ENCODE data around the gene LSAMP. TPM values are rescaled to one million over a fixed set of nuclear protein-coding genes. Genes with fewer than 3 reads are reported as not detected.
A peak's percentile ranks its signal among the peaks of the same experiment; 100 is the strongest.

Gene LSAMP
- polyA plus RNA-seq, 1 of the 3 experiments (the other 2 are of a cell fraction): 6.6 TPM

DNA sequence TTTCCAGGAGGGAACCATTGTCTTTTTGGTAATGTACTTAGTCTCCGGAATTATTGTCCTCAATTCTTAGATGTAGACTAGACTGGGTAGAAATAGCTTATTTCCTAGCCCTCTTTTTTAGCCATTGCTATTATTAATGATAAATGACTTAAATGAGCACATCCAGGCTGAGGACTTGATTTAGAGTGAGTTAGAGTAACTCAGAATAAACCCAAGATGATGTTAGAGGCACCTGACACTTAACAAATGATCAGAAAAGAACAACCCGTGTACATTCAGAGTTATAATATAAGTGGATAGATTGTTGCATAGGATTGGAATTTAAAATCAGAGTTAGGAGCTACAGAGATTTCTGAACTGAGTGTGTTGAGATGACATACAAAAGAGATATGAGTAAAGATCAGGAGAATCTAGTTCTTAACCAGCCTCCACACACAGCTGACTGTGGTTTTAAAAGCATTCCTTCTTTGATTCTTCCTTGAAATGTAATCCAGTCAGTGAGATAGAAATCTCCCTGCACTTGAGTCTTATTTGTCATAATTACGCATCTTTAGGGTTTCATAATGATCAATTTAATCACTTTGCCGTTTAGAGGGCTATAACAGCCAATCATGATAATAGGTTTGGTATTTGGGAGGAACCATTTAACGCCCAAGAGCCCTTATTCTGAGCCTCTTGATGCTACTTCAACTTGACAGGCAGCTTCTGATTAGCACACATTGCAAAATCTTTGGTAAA, 455.4 kb downstream of the LSAMP start:
- H3K9me3 ChIP-seq: no peaks in the 10 kb centered on the region
- no peaks in the 10 kb centered on the region for H3K79me2 ChIP-seq (ENCODE audit: insufficient read depth)
- H3K4me2 ChIP-seq: peak overlapping the region; percentile 49; the same call in 1 of the 2 replicates
- no peak for DNase-seq
- no peak overlapping the region; the same call in 1 of the 2 replicates for H2AFZ ChIP-seq (ENCODE audit: low read depth)
- no peaks in the 10 kb centered on the region for H3K9me2 ChIP-seq
- no peak overlapping the region for H3K9ac ChIP-seq
- no peaks in the 10 kb centered on the region for H3K27me3 ChIP-seq (ENCODE audit: insufficient read depth)
- no peak overlapping the region; a peak in 1 of 4 replicates for H3K4me3 ChIP-seq (ENCODE audit: low read depth in 2 of 2, low read length in 1 of 2)
- peaks cover 14% of the 10 kb centered on the region for H3F3A ChIP-seq (replicated peaks; ENCODE audit: insufficient read depth)
- peak overlapping the region; percentile 73 to 75; a peak in 3 of 4 replicates for H3K27ac ChIP-seq (ENCODE audit: low read depth in 2 of 2, low read length in 1 of 2)
- ChIA-PET CTCF (no interaction called here), POLR2A (no interaction called here)
- no peaks in the 10 kb centered on the region for H3K36me3 ChIP-seq (replicated peaks in 1 of 2; ENCODE audit: control insufficient read depth in 1 of 2, insufficient read depth in 2 of 2, low read length in 1 of 2)
- no peaks in the 10 kb centered on the region for H4K20me1 ChIP-seq (ENCODE audit: insufficient read depth)
- WGBS (ENCODE audit: low lambda C conversion rate): 21% methylated on average over 5 of the region's 5 CpGs
- H3K4me1 ChIP-seq (ENCODE audit: control insufficient read depth in 1 of 2, insufficient read depth in 2 of 2, low read depth in 1 of 2, low read length in 1 of 2): peaks cover 0 to 17% of the 10 kb centered on the region in 2 experiments; a peak in 2 of 4 replicates
- TF ChIP-seq FOXJ3 (CRISPR knock-in tag; IDR thresholded peaks at IDR 0.05): no peak
- TF ChIP-seq NRF1 (IDR thresholded peaks at IDR 0.05; ENCODE audit: low read depth, low read length): no peak
- TF ChIP-seq RXRA (IDR thresholded peaks at IDR 0.05; ENCODE audit: borderline replicate concordance, low read depth): peak; percentile 61; the same call in 1 of the 2 replicates
- TF ChIP-seq, protein P1, sequence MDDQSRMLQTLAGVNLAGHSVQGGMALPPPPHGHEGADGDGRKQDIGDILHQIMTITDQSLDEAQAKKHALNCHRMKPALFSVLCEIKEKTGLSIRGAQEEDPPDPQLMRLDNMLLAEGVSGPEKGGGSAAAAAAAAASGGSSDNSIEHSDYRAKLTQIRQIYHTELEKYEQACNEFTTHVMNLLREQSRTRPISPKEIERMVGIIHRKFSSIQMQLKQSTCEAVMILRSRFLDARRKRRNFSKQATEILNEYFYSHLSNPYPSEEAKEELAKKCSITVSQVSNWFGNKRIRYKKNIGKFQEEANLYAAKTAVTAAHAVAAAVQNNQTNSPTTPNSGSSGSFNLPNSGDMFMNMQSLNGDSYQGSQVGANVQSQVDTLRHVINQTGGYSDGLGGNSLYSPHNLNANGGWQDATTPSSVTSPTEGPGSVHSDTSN (IDR thresholded peaks at IDR 0.05): peak; percentile 92
- TF ChIP-seq, protein P2, sequence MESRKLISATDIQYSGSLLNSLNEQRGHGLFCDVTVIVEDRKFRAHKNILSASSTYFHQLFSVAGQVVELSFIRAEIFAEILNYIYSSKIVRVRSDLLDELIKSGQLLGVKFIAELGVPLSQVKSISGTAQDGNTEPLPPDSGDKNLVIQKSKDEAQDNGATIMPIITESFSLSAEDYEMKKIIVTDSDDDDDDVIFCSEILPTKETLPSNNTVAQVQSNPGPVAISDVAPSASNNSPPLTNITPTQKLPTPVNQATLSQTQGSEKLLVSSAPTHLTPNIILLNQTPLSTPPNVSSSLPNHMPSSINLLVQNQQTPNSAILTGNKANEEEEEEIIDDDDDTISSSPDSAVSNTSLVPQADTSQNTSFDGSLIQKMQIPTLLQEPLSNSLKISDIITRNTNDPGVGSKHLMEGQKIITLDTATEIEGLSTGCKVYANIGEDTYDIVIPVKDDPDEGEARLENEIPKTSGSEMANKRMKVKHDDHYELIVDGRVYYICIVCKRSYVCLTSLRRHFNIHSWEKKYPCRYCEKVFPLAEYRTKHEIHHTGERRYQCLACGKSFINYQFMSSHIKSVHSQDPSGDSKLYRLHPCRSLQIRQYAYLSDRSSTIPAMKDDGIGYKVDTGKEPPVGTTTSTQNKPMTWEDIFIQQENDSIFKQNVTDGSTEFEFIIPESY (IDR thresholded peaks at IDR 0.05; ENCODE audit: borderline replicate concordance, low read depth): peak; percentile 72; the same call in 1 of the 2 replicates
- TF ChIP-seq FOXM1 (IDR thresholded peaks at IDR 0.05; ENCODE audit: low read depth): peak; percentile 95
- peak; percentile 67; the same call in 1 of the 2 replicates for TF ChIP-seq SIN3A (IDR thresholded peaks at IDR 0.05; ENCODE audit: borderline replicate concordance, low read depth, low read length)
- peak in 1 of 2 experiments; percentile 96; a peak in 3 of 4 replicates for TF ChIP-seq EP300 (IDR thresholded peaks at IDR 0.05; ENCODE audit: borderline replicate concordance in 1 of 2, low read depth in 1 of 2, low read length in 1 of 2)
- no peak for TF ChIP-seq RAD21 (IDR thresholded peaks at IDR 0.05; ENCODE audit: low read length)
- peak; percentile 96 for TF ChIP-seq TEAD4 (IDR thresholded peaks at IDR 0.05; ENCODE audit: borderline replicate concordance, insufficient read depth)
- peak; percentile 97 for TF ChIP-seq TCF12 (IDR thresholded peaks at IDR 0.05)
- TF ChIP-seq, protein P3, sequence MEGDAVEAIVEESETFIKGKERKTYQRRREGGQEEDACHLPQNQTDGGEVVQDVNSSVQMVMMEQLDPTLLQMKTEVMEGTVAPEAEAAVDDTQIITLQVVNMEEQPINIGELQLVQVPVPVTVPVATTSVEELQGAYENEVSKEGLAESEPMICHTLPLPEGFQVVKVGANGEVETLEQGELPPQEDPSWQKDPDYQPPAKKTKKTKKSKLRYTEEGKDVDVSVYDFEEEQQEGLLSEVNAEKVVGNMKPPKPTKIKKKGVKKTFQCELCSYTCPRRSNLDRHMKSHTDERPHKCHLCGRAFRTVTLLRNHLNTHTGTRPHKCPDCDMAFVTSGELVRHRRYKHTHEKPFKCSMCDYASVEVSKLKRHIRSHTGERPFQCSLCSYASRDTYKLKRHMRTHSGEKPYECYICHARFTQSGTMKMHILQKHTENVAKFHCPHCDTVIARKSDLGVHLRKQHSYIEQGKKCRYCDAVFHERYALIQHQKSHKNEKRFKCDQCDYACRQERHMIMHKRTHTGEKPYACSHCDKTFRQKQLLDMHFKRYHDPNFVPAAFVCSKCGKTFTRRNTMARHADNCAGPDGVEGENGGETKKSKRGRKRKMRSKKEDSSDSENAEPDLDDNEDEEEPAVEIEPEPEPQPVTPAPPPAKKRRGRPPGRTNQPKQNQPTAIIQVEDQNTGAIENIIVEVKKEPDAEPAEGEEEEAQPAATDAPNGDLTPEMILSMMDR (IDR thresholded peaks at IDR 0.05): no peak
- peak; percentile 37; the same call in 1 of the 2 replicates for TF ChIP-seq YY1 (IDR thresholded peaks at IDR 0.05; ENCODE audit: low read depth)
- no peak for TF ChIP-seq RCOR1 (IDR thresholded peaks at IDR 0.05; ENCODE audit: low read length)
- TF ChIP-seq, protein P4, sequence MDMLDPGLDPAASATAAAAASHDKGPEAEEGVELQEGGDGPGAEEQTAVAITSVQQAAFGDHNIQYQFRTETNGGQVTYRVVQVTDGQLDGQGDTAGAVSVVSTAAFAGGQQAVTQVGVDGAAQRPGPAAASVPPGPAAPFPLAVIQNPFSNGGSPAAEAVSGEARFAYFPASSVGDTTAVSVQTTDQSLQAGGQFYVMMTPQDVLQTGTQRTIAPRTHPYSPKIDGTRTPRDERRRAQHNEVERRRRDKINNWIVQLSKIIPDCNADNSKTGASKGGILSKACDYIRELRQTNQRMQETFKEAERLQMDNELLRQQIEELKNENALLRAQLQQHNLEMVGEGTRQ (IDR thresholded peaks at IDR 0.05; ENCODE audit: borderline replicate concordance, low read depth, low read length): no peak
- TF ChIP-seq FOSL2 (IDR thresholded peaks at IDR 0.05; ENCODE audit: borderline replicate concordance, low read depth): peak; percentile 64; the same call in 1 of the 2 replicates
- TF ChIP-seq, protein P5, sequence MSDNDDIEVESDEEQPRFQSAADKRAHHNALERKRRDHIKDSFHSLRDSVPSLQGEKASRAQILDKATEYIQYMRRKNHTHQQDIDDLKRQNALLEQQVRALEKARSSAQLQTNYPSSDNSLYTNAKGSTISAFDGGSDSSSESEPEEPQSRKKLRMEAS (IDR thresholded peaks at IDR 0.05; ENCODE audit: low read depth): no peak
- TF ChIP-seq GABPA (IDR thresholded peaks at IDR 0.05; ENCODE audit: low read depth): no peak
- no peak for TF ChIP-seq CHD2 (IDR thresholded peaks at IDR 0.05; ENCODE audit: low read length, partially characterized antibody)
- peak; percentile 93 for TF ChIP-seq JUND (IDR thresholded peaks at IDR 0.05)
- no peak for TF ChIP-seq EZH2phosphoT487 (IDR thresholded peaks at IDR 0.05; ENCODE audit: borderline replicate concordance, low read depth)
- no peak for TF ChIP-seq TAF1 (IDR thresholded peaks at IDR 0.05; ENCODE audit: borderline replicate concordance, low read depth, low read length)
- no peak for TF ChIP-seq SMC3 (IDR thresholded peaks at IDR 0.05; ENCODE audit: low read depth, low read length)
- peak; percentile 81 for TF ChIP-seq POLR2AphosphoS5 (IDR thresholded peaks at IDR 0.05; ENCODE audit: low read depth, low read length)
- TF ChIP-seq, protein P6, sequence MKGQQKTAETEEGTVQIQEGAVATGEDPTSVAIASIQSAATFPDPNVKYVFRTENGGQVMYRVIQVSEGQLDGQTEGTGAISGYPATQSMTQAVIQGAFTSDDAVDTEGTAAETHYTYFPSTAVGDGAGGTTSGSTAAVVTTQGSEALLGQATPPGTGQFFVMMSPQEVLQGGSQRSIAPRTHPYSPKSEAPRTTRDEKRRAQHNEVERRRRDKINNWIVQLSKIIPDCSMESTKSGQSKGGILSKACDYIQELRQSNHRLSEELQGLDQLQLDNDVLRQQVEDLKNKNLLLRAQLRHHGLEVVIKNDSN (IDR thresholded peaks at IDR 0.05; ENCODE audit: borderline replicate concordance, low read depth): peak; percentile 14; the same call in 1 of the 2 replicates
- TF ChIP-seq MEF2A (IDR thresholded peaks at IDR 0.05; ENCODE audit: borderline replicate concordance, low read depth): 0 out of 2 replicates have a peak, but pooled peaks have one; percentile 10

All from SK-N-SH (cell line).